Body of pancreas (tissue), 4 donors: ENCODE measurements around the gene ARF3. TPM values are rescaled to one million over a fixed set of nuclear protein-coding genes. Genes with fewer than 3 reads are reported as not detected.

Source experiments
- ATAC-seq: fragments of 150-250 bp; one replicate; pipeline ENCODE4 v1.9.1; 2016
- DNase-seq, 4 donors: peaks; one replicate each; pipeline ENCODE4 v3.0.0-alpha.2; 2019
- H3K27ac ChIP-seq, 4 donors: fragments of 200-600 bp; sonication (generic); 1 replicate in 3 of 4; 2 replicates in 1 of 4; pipeline versions ENCODE4 v1.5.1 to v1.6.1; 2016 to 2019; ENCODE audit warnings: mild to moderate bottlenecking in 1 of 4, mixed read lengths in 1 of 4, moderate library complexity in 1 of 4
- H3K27me3 ChIP-seq, 2 donors: fragments of 200-600 bp; sonication (generic); one replicate each; pipeline ENCODE4 v1.6.0; 2016; ENCODE audit warnings: mild to moderate bottlenecking in 1 of 2
- H3K36me3 ChIP-seq, 2 donors: fragments of 200-600 bp; sonication (generic); replicated peaks in 1 of 2; 2 replicates each; pipeline ENCODE4 v1.5.1; 2016; ENCODE audit warnings: low read depth in 2 of 2; ENCODE audit not compliant: insufficient read depth in 1 of 2
- H3K4me1 ChIP-seq: fragments of 200-600 bp; sonication (generic); one replicate; pipeline ENCODE4 v1.6.0; 2016
- H3K4me3 ChIP-seq, 2 donors: fragments of 200-600 bp; sonication (generic); 1 replicate in 1 of 2; 2 replicates in 1 of 2; pipeline ENCODE4 v1.5.1; 2016 to 2019
- H3K9me3 ChIP-seq, 3 donors: fragments of 200-600 bp; sonication (generic); 1 replicate in 2 of 3; 2 replicates in 1 of 3; pipeline ENCODE4 v1.5.1; 2016
- POLR2A ChIP-seq, 3 donors: fragments of 450-650 bp; IDR thresholded peaks; one replicate each; pipeline ENCODE4 v1.6.1; 2016; ENCODE audit warnings: antibody characterized with exemption in 3 of 3, mild to moderate bottlenecking in 2 of 3
- whole genome bisulfite sequencing, 2 donors: methylation state at CpG; one replicate each; pipeline ENCODE4 v1.1.5; 2017; 5-methylcytosine and 5-hydroxymethylcytosine counted together
- intact Hi-C: fragments of 100-400 bp; cut with DNase I; formaldehyde crosslinking; loops from one replicate; pipeline ENCODE4 v1.15.1; 2023
- total RNA-seq, 2 donors: library from RNA; depleted of rRNA; stranded (reverse); fragments of >200 nt; gene quantifications; one replicate each; pipeline ENCODE4 v1.1.0, GENCODE V29; 2016
- TF ChIP-seq, protein P1 (sequence below), 7 experiments: fragments of 450-650 bp in 4 of 7; fragments of 200-600 bp in 3 of 7; sonication (generic) in 3 of 7; IDR thresholded peaks; one replicate each; pipeline ENCODE4 v1.5.1; 2016 to 2019; ENCODE audit warnings: antibody characterized with exemption in 7 of 7

ARF3 gene
- total RNA-seq, 2 donors from 2014 or later, result 22.3 to 24.1 TPM

DNA sequence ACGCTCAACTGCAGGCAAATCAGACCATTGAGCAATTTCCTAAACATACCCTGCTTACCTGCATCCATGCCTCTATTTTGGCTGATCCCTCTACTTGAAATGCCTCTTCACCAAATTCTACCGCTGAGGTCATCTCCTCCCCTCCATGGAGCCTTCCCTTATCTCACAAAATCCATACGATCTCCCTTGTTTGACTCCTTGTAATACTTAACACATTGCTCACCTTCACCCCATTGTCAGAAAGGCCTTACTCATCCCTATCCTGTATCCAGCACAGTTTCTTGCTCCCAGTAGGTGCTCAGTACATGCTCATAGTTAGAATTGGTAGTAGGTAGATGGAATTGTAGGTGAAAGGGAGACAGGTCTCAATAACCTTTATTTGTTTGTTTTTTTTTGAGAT is 36.5 kb upstream of the ARF3 start:
- DNase-seq, result no peak
- no peak for ATAC-seq
- intact Hi-C loops, result no loop called here
- TF ChIP-seq, protein P1, sequence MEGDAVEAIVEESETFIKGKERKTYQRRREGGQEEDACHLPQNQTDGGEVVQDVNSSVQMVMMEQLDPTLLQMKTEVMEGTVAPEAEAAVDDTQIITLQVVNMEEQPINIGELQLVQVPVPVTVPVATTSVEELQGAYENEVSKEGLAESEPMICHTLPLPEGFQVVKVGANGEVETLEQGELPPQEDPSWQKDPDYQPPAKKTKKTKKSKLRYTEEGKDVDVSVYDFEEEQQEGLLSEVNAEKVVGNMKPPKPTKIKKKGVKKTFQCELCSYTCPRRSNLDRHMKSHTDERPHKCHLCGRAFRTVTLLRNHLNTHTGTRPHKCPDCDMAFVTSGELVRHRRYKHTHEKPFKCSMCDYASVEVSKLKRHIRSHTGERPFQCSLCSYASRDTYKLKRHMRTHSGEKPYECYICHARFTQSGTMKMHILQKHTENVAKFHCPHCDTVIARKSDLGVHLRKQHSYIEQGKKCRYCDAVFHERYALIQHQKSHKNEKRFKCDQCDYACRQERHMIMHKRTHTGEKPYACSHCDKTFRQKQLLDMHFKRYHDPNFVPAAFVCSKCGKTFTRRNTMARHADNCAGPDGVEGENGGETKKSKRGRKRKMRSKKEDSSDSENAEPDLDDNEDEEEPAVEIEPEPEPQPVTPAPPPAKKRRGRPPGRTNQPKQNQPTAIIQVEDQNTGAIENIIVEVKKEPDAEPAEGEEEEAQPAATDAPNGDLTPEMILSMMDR (IDR thresholded peaks at IDR 0.05), result no peak
- TF ChIP-seq POLR2A (IDR thresholded peaks at IDR 0.05), result no peak
- peaks cover 25% of the 10 kb centered on the region for H3K4me1 ChIP-seq
- no peaks in the 10 kb centered on the region for H3K36me3 ChIP-seq
- no peaks in the 10 kb centered on the region for H3K27me3 ChIP-seq
- WGBS, 2 donors, result 70 to 76% methylated on average over 3 of the region's 3 CpGs
- no peak overlapping the region for H3K4me3 ChIP-seq
- H3K27ac ChIP-seq, result no peak overlapping the region
- H3K9me3 ChIP-seq, result no peaks in the 10 kb centered on the region

DNA sequence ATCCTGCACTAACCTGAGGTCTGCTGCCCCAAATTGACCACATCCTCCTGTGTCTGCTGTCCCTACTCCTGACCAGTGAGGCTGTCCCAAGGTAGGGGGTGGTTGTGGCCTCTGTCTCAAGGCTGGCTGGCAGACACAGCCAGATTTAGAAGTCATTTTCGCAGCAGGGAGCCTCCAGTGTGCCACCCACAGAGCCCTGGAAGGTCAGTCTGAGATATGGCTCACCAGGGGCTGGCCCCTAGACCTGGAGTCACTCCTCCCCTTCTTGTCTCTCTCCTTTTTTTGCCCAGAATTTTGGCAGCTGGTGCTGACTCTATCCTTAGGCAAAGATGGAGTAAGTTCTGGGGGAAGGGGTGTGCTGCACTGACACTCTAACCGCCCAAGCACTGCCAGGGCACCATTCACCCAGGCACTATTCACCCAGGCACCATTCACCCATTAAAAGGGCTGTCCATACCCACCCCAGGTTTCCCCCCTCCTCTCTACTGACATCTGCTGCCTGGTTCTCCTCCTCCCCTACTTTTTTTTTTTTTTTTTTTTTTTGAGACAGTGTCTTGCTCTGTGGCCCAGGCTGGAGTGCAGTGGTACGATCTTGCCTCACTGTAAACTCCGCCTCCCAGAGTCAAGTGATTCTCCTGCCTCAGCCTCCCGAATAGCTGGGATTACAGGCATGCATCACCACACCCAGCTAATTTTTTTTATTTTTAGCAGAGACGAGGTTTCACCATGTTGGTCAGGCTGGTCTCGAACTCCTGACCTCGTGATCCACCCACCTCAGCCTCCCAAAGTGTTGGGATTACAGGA is 34.2 kb upstream of the ARF3 start:
- intact Hi-C loops, result no loop called here
- H3K36me3 ChIP-seq, result no peaks in the 10 kb centered on the region
- H3K27ac ChIP-seq, result no peak overlapping the region
- DNase-seq (no peak), ATAC-seq (no peak)
- no peaks in the 10 kb centered on the region for H3K9me3 ChIP-seq
- TF ChIP-seq, protein P1 (IDR thresholded peaks at IDR 0.05), result no peak
- TF ChIP-seq POLR2A (IDR thresholded peaks at IDR 0.05), result no peak
- H3K27me3 ChIP-seq, result no peaks in the 10 kb centered on the region
- peaks cover 5% of the 10 kb centered on the region for H3K4me1 ChIP-seq
- no peak overlapping the region for H3K4me3 ChIP-seq
- 64% methylated on average over 8 of the region's 8 CpGs for WGBS, 2 donors

DNA sequence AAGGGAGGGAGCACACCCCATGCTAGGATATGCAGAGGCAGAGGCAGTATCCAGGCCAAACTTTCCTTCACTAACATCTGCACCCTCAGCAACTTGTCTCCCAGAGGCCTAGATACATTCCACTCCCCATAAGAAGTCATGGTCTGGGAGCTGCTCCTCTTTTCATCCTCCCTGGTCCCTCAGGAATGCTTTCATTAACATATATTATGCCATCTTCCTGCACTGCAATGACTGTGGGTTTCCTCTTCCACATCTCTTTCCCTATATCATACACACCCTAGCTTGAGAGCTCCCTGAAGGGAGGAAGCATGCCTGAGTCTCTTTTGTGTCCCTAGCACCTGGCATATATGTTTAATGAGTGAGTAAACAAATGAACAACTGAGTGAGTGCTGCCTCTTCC is 33.3 kb upstream of the ARF3 start:
- Histone ChIP-seq H3K4me1 (peaks cover 5% of the 10 kb centered on the region), H3K9me3 (no peaks in the 10 kb centered on the region), H3K4me3 (no peak overlapping the region), H3K27me3 (no peaks in the 10 kb centered on the region), H3K27ac (no peak overlapping the region), H3K36me3 (no peaks in the 10 kb centered on the region)
- intact Hi-C loops, result no loop called here
- ATAC-seq, result no peak
- no peak for DNase-seq
- TF ChIP-seq POLR2A (IDR thresholded peaks at IDR 0.05), result no peak
- TF ChIP-seq, protein P1 (IDR thresholded peaks at IDR 0.05), result no peak

DNA sequence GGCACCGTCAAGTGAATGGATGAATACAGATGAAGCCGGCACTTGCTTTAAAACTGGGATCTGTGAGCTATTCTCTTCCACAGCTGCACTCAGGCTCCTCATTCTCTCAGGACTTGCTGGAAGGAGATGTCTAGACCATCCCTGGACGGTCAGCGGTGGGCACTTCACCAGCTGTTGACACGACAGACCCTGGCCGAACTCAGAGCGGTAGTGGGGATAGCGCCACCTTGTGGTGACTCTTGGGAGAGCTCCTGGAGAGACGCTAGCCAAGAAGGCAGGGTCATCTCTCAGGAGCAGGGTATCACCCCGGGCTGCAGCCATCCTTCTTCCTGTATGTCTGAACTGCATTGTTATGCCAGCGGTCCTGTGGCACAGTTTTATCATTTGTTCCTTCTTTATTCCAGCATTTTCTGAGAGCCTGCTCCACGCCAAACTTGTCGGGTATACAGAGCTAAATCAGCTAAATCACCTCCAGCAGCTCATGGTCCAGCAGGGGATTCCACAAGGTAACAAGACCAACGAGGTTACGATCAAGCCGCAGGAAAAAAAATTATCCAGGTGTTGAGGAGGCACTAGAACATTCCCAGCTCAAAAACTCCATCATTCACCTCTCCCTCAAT is 30.9 kb upstream of the ARF3 start:
- TF ChIP-seq, protein P1 (IDR thresholded peaks at IDR 0.05), result peak; percentile 56 to 83 (median 68)
- TF ChIP-seq POLR2A (IDR thresholded peaks at IDR 0.05), result no peak
- 16 to 24% methylated on average over 9 to 16 of the region's 16 CpGs for WGBS, 2 donors
- Histone ChIP-seq H3K4me1 (no peaks in the 10 kb centered on the region), H3K27me3 (no peaks in the 10 kb centered on the region), H3K9me3 (no peaks in the 10 kb centered on the region), H3K4me3 (no peak overlapping the region), H3K36me3 (no peaks in the 10 kb centered on the region), H3K27ac (no peak overlapping the region)
- peak; percentile 77 for ATAC-seq
- intact Hi-C loops, result no loop called here
- peak; percentile 58 to 77 (median 70) for DNase-seq
